ENCODE measurements around the gene PCDHA4.
"Not testable (repeated sequence)": the region's sequence is repeated elsewhere in the genome, so short reads cannot be mapped to it uniquely, and the experiment has no call there.

- TF ChIP-seq CTCF (conservative IDR thresholded peaks at IDR 0.05 in 1 of 2, IDR thresholded peaks at IDR 0.05 in 1 of 2; ENCODE audit: low read depth in 1 of 2, low read length in 2 of 2); EZH2 (IDR thresholded peaks at IDR 0.05; ENCODE audit: low read length, missing control alignments): not testable (repeated sequence)
Observed at GRCh38 chr5:140848139-140849102, 41.6 kb downstream of the PCDHA4 start, which contains the start of gene PCDHA9.
